Measurements from ENCODE around the gene U2AF2. TPM values are rescaled to one million over a fixed set of nuclear protein-coding genes. Genes with fewer than 3 reads are reported as not detected.

U2AF2 gene
- total and polyA plus RNA-seq, 2 experiments from 2014 or later = 73.1 to 233 TPM

DNA sequence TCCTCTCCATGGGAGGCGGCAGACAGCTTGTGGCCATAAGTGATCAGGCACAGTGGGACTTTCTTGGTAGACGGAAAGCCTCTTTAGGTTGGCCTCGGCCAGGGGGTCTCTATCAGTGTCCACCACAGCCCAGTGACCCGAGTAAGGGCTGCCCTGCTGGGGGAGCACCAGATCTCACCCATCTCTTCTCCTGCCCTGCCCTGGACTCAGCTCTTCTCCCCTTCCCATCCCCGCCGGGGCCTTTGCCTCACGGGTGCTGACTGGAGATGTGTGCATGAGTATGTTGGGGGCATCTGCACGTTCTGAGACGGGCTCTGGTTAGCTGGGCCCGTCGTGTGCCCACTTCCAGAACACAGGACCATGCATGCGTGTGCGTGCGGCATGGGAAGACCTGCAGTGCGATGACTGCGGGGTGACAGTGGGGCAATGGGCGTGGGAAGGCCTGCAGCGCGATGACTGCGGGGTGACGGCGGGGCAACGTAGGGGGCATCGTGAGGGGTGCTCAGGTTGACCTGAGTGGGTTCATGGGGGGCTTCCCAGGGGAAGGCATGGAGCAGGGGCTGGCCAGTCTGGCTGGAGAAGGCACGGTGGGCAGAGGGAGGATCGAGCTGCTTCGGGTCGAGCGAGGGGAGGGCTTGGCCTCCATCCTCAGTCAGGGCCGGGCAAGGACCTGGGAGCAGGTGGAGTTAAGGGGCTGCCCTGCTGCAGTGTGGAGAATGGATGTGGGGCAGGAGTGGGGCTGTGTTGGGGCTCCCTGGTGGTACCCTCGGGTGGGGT, 36.1 kb downstream of the U2AF2 start:
- DNase-seq (ENCODE audit: low spot score) (no peak), ATAC-seq (no peak)
- Histone ChIP-seq H3K79me2 (replicated peaks; ENCODE audit: insufficient read depth) (0 out of 2 replicates have a peak, but pooled peaks cover 3% of the 10 kb centered on the region), H3K36me3 (ENCODE audit: insufficient read depth) (no peaks in the 10 kb centered on the region), H3K4me1 (ENCODE audit: insufficient read depth) (no peaks in the 10 kb centered on the region), H3F3A (replicated peaks; ENCODE audit: low read depth) (no peaks in the 10 kb centered on the region), H3K9me2 (ENCODE audit: insufficient read depth) (no peaks in the 10 kb centered on the region), H3K27ac (ENCODE audit: low read depth) (no peak overlapping the region), H3K4me2 (no peak overlapping the region), H3K4me3 (no peak overlapping the region), H4K20me1 (replicated peaks; ENCODE audit: insufficient read depth) (no peaks in the 10 kb centered on the region; the same call in 1 of the 2 replicates), H2AFZ (no peak overlapping the region), H3K27me3 (ENCODE audit: insufficient read depth) (no peaks in the 10 kb centered on the region)
- Mint-ChIP-seq H3K27me3 (ENCODE audit: insufficient read depth, low read depth, poor library complexity) (peaks cover 6% of the 10 kb centered on the region), H3K27ac (no peak overlapping the region), H3K9me3 (no peaks in the 10 kb centered on the region), H3K4me1 (no peaks in the 10 kb centered on the region), H3K4me3 (no peak overlapping the region), H3K36me3 (ENCODE audit: low read depth) (peaks cover 27% of the 10 kb centered on the region)
- no peak for TF ChIP-seq NANOG (IDR thresholded peaks at IDR 0.05; ENCODE audit: borderline replicate concordance)
- TF ChIP-seq CREB1 (CRISPR knock-in tag; IDR thresholded peaks at IDR 0.05; ENCODE audit: low read depth) = no peak
- no peak for TF ChIP-seq CTCF (conservative IDR thresholded peaks at IDR 0.05; ENCODE audit: low read depth in 2 of 2)
- no peak for TF ChIP-seq EZH2phosphoT487 (IDR thresholded peaks at IDR 0.05; ENCODE audit: unreplicated experiment)
- no peak for TF ChIP-seq ZNF462 (CRISPR knock-in tag; IDR thresholded peaks at IDR 0.05)
- TF ChIP-seq JUNB (IDR thresholded peaks at IDR 0.05; ENCODE audit: unreplicated experiment) = no peak
- no peak for TF ChIP-seq ZNF331 (CRISPR knock-in tag; IDR thresholded peaks at IDR 0.05; ENCODE audit: low read depth)
- TF ChIP-seq ZNF114 (CRISPR knock-in tag; IDR thresholded peaks at IDR 0.05) = no peak
- no peak for TF ChIP-seq STAT1 (IDR thresholded peaks at IDR 0.05; ENCODE audit: unreplicated experiment)
- no peak for TF ChIP-seq ETS1 (IDR thresholded peaks at IDR 0.05)

All from GM23338 (cell line).